Natural killer cell treated with Interleukin-12 subunit alpha and Interleukin-12 subunit beta and Interleukin-15 and Interleukin-18, amount 100 ng/mL, for 72 hours (primary cell): ENCODE results near the gene SLC1A4. TPM values are rescaled to one million over a fixed set of nuclear protein-coding genes. Genes with fewer than 3 reads are reported as not detected.
"Not testable (repeated sequence)": the region's sequence is repeated elsewhere in the genome, so short reads cannot be mapped to it uniquely, and the experiment has no call there.

Experiments
- ATAC-seq, 2 donors: fragments of 150-1000 bp; cut with Tn5 transposase in 1 of 2; sonication (Bioruptor Pico), chemical (Tn5 transposase) in 1 of 2; 2 replicates each; pipeline ENCODE4 v1.10.0; 2021
- DNase-seq: peaks from one replicate; pipeline ENCODE4 v3.0.0; 2022; ENCODE audit warnings: low spot score
- H3K27ac Mint-ChIP-seq, 2 donors: 1 replicate in 1 of 2; 2 replicates in 1 of 2; pipeline ENCODE4 v1.8.0; 2022; ENCODE audit warnings: mixed read lengths in 2 of 2, mild to moderate bottlenecking in 1 of 2, moderate library complexity in 1 of 2
- H3K27me3 Mint-ChIP-seq, 2 donors: 1 replicate in 1 of 2; 2 replicates in 1 of 2; pipeline ENCODE4 v1.8.0; 2022; ENCODE audit warnings: mixed read lengths in 2 of 2
- H3K36me3 Mint-ChIP-seq: one replicate; pipeline ENCODE4 v1.8.0; 2022; ENCODE audit warnings: mixed read lengths
- H3K4me1 Mint-ChIP-seq, 2 donors: 1 replicate in 1 of 2; 2 replicates in 1 of 2; pipeline ENCODE4 v1.8.0; 2022; ENCODE audit warnings: low read depth in 2 of 2, mixed read lengths in 2 of 2, mild to moderate bottlenecking in 1 of 2
- H3K4me3 Mint-ChIP-seq: one replicate; pipeline ENCODE4 v1.8.0; 2022; ENCODE audit warnings: mixed read lengths
- H3K9me3 Mint-ChIP-seq: 2 replicates; pipeline ENCODE4 v1.8.0; 2022; ENCODE audit warnings: mixed read lengths
- total RNA-seq, 2 donors: library from RNA; stranded (reverse); gene quantifications; one replicate each; pipeline ENCODE4 v1.2.3, GENCODE V29; 2022

The SLC1A4 gene
- total RNA-seq, 2 donors from 2014 or later, result 34.5 to 34.7 TPM

DNA sequence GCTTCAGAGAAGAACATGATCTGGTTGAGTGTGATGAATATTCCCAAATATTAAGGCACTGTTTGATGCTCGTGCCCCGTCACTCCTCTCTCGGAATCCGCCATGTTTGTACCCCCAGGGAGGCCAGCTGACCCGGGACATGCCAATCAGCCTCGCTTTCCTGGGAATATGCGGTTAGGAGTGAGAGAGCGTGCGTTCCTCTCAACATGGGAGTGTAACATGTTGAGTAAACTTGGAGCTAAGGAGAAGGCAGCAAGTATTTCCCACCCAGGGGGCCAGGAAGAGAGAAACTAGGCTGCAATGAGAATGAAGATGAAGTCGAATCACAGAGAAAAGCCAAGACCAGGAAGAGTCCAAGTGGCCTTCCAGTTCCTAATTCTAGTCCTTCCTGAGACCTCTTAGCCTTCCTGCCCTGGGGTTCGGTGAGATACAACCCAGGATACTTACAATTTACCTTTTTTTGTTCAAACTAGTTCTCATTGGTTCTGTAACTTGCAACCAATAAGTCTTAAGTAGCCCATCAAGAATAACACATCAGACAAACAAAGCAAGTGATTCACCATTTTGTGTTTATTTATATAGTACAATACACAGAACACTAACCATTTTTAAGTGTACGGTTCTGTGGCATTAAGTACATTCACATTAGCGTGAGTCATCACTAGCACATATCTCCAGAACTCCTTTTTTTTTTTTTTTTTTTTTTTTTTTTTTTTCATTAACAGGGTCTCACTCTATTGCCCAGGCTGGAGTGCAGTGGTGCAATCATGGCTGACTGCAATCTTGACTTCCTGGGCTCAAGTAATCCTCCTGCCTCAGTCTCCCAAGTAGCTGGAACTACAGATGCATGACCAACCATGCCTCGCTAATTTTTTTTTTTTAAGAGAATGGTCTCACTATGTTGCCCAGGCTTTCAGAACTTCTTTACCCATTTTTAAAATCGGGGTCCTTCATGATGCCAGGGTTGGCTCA lies 36.4 kb upstream of the SLC1A4 start:
- peaks cover 4 to 12% of the 10 kb centered on the region in 2 donors for H3K4me1 Mint-ChIP-seq
- H3K27ac Mint-ChIP-seq, result no peak overlapping the region
- DNase-seq (no peak), ATAC-seq (no peak)
- no peaks in the 10 kb centered on the region for H3K36me3 Mint-ChIP-seq
- no peaks in the 10 kb centered on the region for H3K27me3 Mint-ChIP-seq
- no peak overlapping the region for H3K4me3 Mint-ChIP-seq
- no peaks in the 10 kb centered on the region for H3K9me3 Mint-ChIP-seq

DNA sequence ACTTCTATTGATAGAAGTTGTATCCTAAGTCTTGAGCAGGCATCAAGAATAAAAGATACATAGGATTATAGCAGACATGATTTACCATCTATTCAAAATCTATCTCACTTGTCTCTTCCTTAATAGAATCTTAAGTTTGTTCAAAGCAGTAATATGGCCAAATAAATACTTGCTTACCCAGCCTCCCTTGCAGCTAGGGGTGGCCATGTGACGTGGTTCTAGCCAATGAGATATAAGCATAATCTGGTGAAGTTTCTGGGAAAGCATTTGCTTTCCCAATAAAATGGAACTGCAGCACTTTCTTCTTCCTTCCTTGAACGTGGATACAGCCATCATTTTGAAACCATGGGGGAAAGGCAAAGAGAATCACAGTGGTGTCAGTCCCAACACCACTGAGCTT lies 33.7 kb upstream of the SLC1A4 start:
- no peak overlapping the region for H3K4me3 Mint-ChIP-seq
- peaks cover 0 to 3% of the 10 kb centered on the region in 2 donors for H3K4me1 Mint-ChIP-seq
- H3K27ac Mint-ChIP-seq, result no peak overlapping the region
- no peak for DNase-seq
- no peaks in the 10 kb centered on the region for H3K9me3 Mint-ChIP-seq
- no peaks in the 10 kb centered on the region for H3K36me3 Mint-ChIP-seq
- no peak for ATAC-seq
- no peaks in the 10 kb centered on the region for H3K27me3 Mint-ChIP-seq

DNA sequence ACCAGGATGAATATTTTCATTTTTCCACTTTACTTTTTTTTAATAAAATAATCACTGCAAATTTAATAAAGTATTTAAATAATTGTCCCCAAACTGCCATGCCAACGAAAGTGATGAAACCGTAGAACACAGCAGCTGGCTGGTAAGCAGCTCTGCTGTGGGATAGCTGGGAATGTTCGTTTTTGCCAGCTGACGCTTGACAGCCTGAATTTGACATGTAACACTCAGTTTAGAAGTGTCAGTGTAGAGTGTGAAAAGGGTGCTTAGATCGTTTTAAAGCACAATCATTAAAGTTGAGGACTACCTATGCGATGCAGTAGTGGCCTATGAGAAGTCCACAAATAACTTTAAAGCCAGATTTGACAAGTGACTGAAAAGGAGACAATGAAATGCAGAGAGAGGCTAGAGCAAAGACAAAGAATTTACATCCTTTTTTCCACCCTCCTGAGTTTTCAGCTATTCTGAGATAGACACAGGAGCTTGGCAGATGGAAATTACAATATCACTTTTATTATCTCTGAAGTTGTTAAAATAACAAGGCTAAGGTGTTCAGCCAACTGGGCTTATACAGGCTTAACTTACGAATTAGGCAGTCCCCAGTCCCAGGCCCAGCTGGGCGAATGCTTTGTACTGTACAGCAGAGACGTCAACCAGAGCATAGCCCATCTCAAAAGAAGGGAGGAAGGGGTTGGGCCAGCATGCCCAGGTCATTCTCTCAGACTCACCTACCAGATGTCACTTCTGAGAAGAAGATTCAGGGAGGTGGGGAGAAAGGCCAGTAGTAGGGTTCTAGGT lies 31.9 kb upstream of the SLC1A4 start:
- no peak for DNase-seq
- Mint-ChIP-seq H3K4me3 (no peak overlapping the region), H3K36me3 (no peaks in the 10 kb centered on the region), H3K9me3 (no peaks in the 10 kb centered on the region), H3K4me1 (no peaks in the 10 kb centered on the region), H3K27me3 (no peaks in the 10 kb centered on the region), H3K27ac (no peak overlapping the region)
- ATAC-seq, result no peak

DNA sequence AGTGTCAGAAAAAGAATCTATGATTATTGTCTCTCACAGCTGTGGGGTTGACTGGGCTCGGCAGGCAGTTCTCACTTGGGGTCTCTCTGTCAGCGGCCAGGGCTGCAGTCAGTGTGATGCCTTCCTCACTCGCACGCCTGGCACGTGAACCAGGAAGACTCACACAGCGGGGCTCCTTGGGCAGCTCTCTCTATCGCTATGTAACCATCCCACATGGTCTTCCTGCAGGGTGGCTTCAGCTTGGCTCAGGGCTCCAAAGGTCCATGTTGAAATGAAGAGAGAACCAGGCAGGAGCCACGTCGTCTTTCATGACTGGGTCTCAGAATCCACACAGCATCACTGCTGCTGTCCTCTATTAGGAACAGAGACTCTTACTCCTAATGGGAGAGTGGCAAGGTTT lies 30.6 kb upstream of the SLC1A4 start:
- H3K4me1 Mint-ChIP-seq, result no peaks in the 10 kb centered on the region
- H3K27ac Mint-ChIP-seq, result no peak overlapping the region
- H3K36me3 Mint-ChIP-seq, result no peaks in the 10 kb centered on the region
- H3K4me3 Mint-ChIP-seq, result no peak overlapping the region
- H3K9me3 Mint-ChIP-seq, result no peaks in the 10 kb centered on the region
- H3K27me3 Mint-ChIP-seq, result no peaks in the 10 kb centered on the region
- DNase-seq (no peak), ATAC-seq (no peak)

DNA sequence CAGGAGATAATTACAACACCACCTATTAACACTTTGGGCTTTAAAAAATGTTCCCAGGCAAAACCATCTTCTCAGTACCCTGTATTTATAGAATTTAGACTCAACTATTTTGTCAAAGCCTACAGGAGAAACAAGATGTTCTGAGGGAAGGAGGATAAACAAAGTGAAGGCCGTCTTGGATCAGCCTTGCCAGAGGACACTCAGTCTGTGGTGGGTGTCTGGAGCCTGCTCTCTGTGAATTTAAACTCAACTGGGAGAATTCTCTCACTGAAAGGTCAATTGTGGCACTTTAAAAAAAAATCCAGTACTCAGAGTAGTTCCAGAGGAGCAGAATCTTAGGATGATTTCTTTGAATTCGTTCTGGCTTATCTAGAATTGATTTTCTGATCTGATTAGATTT lies 28.4 kb upstream of the SLC1A4 start:
- DNase-seq, result no peak
- no peak for ATAC-seq

DNA sequence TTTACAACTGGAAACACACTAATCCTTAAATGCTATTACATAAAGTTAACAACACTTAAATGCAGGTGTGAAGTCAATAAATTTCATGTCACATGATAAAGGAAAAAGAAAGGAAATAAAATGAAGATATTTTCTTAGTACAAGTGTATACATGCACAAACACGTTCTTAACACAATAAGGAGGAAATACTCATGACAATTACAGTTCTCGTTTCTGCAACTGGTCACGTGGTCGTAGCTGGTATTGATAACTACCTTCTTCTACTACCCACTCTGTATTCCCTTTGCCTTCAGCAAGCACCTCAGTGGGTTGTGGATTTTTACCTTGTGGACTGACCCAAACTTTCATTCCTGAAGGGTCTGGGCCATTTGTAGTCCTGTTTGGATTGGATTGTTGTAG lies 26.1 kb upstream of the SLC1A4 start:
- H3K36me3 Mint-ChIP-seq, H3K4me1 Mint-ChIP-seq, H3K27ac Mint-ChIP-seq, ATAC-seq, H3K27me3 Mint-ChIP-seq, DNase-seq, H3K4me3 Mint-ChIP-seq, H3K9me3 Mint-ChIP-seq: not testable (repeated sequence)

More for the DNA sequence above, 28.4 kb upstream of the SLC1A4 start:
- Mint-ChIP-seq H3K27me3 (no peaks in the 10 kb centered on the region), H3K4me3 (no peak overlapping the region), H3K9me3 (no peaks in the 10 kb centered on the region), H3K36me3 (no peaks in the 10 kb centered on the region), H3K4me1 (no peaks in the 10 kb centered on the region), H3K27ac (no peak overlapping the region)

DNA sequence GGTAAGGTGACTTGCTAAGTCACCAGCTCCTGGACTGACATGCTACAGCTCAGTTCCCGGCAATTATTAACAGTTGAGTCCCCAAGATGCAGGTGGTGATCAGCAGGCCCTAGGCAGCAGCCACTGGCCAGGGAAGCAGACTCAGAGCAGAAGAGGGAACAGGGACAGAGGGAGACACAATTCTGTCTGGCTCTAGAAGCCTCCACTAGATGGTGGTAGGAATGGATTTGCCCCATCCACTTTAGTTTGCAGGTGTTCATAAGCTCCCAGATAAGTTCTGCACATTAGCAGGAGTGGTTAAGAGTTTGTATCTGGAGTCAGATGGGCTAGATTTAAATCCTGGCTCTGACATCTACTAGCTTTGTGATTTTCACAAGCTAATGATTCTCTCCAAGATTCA lies 25.5 kb upstream of the SLC1A4 start:
- no peaks in the 10 kb centered on the region for H3K27me3 Mint-ChIP-seq
- no peaks in the 10 kb centered on the region for H3K4me1 Mint-ChIP-seq

DNA sequence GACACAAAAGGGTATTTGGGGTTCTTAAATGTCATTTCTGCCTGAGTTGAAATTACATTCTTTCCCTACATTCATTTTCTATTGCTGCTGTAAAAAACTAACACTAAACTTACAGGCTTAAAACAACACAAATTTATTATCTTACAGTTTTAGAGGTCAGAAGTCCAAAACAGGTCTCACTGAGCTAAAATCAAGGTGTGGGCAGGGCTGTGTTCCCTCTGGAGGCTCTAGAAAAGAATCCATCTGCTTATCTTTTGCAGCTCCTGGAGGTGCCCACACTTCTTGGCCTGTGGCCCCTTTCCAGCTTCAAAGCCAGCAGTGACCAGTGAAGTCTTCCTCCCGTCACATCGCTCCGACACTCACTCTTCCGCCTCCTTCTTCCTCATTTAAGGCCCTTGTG lies 23.2 kb upstream of the SLC1A4 start:
- Mint-ChIP-seq H3K4me3 (no peak overlapping the region), H3K27me3 (no peaks in the 10 kb centered on the region), H3K9me3 (no peaks in the 10 kb centered on the region), H3K27ac (no peak overlapping the region), H3K36me3 (no peaks in the 10 kb centered on the region), H3K4me1 (peaks cover 3% of the 10 kb centered on the region in 2 donors)
- DNase-seq, result no peak
- ATAC-seq, result no peak

More for the DNA sequence above, 25.5 kb upstream of the SLC1A4 start:
- no peaks in the 10 kb centered on the region for H3K36me3 Mint-ChIP-seq
- ATAC-seq (no peak), DNase-seq (no peak)
- H3K27ac Mint-ChIP-seq, result no peak overlapping the region
- H3K9me3 Mint-ChIP-seq, result no peaks in the 10 kb centered on the region
- no peak overlapping the region for H3K4me3 Mint-ChIP-seq

DNA sequence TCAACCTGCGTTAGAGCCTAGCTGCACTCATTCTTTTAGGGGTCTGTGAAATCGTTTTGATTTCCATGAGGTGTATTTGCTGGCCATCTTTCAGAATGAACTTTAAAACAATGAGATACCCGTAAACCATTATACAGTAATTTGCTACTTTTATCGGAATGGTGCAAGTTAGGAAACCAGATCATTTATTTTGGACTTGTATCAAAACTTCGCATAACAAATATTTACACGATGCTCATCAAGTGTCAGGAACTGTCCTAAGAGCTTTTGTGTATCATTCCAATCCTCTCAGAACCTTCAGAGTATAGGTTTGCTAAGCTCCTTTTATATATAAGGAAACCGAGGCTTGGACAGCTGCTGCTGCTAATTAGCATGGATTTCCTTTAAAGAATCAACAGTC lies 22.4 kb upstream of the SLC1A4 start:
- H3K4me3 Mint-ChIP-seq, result no peak overlapping the region
- H3K4me1 Mint-ChIP-seq, result peaks cover 3% of the 10 kb centered on the region in 2 donors
- no peaks in the 10 kb centered on the region for H3K27me3 Mint-ChIP-seq
- DNase-seq, result no peak
- ATAC-seq, result no peak
- H3K27ac Mint-ChIP-seq, result no peak overlapping the region
- H3K36me3 Mint-ChIP-seq, result no peaks in the 10 kb centered on the region
- H3K9me3 Mint-ChIP-seq, result no peaks in the 10 kb centered on the region

DNA sequence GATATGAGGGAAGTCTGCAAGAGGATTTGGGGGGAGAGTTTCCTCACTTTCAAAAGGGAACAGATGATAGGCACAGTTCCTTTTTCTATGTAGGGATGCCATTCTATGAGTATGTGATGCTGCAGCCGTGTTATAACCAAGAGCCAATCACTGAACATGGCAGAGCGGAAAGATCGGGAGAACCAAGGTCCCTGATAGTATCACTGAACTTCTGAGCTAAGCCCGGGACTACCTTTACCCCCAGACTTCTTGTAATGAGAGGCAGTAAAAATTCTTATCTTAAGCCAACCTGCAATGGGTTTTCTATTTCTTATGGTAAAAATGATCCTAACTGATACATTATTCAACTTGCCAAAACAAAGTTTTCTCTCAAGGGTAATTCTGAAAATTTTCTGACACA lies 21.6 kb upstream of the SLC1A4 start:
- ATAC-seq (no peak), DNase-seq (no peak)
- no peaks in the 10 kb centered on the region for H3K36me3 Mint-ChIP-seq
- peaks cover 3% of the 10 kb centered on the region in 2 donors for H3K4me1 Mint-ChIP-seq
- no peaks in the 10 kb centered on the region for H3K27me3 Mint-ChIP-seq
- H3K27ac Mint-ChIP-seq, result no peak overlapping the region
- no peaks in the 10 kb centered on the region for H3K9me3 Mint-ChIP-seq
- H3K4me3 Mint-ChIP-seq, result no peak overlapping the region

DNA sequence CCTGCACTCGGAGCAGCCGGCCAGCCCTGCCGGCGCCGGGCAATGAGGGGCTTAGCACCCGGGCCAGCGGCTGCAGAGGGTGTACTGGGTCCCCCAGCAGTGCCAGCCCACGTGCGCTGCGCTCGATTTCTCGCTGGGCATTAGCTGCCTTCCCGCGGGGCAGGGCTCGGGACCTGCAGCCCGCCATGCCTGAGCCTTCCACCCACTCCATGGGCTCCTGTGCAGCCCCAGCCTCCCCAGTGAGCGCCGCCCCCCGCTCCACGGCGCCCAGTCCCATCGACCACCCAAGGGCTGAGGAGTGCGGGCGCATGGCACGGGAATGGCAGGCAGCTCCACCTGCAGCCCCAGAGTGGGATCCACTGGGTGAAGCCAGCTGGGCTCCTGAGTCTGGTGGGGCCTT lies 20.1 kb upstream of the SLC1A4 start:
- H3K9me3 Mint-ChIP-seq, H3K27me3 Mint-ChIP-seq: not testable (repeated sequence)

DNA sequence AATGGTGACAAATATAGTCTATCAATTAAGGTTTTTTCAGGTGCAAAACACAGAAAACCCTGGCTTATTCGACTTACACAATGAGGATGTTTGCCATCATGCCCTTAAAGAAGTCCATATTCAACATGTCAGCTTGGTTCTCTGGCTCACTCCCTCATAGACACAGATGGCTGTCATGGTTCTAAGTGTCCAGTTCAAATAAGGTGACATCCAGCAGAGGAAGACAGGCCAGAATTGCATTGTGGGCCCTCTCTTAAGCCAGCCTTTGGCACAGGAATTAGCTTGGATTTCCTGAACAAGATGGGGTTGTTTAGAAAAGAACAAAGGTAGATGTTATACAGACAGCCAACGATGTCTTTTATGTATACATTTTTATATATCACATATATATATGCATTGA lies 18.7 kb upstream of the SLC1A4 start:
- Mint-ChIP-seq H3K27me3 (no peaks in the 10 kb centered on the region), H3K36me3 (no peaks in the 10 kb centered on the region), H3K9me3 (no peaks in the 10 kb centered on the region)

More for the DNA sequence above, 20.1 kb upstream of the SLC1A4 start:
- not testable (repeated sequence) for H3K36me3 Mint-ChIP-seq, H3K27ac Mint-ChIP-seq, H3K4me3 Mint-ChIP-seq, H3K4me1 Mint-ChIP-seq, ATAC-seq, DNase-seq

DNA sequence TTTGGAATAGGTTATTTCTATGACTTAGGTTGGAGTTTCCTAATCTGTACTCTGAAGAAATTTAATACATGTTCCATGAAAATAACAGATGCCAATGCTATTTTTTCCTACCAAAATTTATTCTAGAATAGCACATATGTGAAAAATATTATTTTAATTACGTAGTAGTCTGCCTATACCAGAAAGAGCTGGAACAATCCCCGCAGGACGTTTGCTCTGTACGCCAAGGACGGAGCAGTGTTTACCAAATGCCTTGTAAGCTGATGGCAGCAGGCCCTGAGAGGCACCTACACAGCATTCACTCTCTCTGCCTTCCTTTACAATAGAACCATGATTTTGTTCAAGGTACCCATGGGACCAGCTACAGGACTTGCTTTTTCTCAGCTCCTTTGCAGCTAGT lies 16.8 kb upstream of the SLC1A4 start:
- H3K9me3 Mint-ChIP-seq, result no peaks in the 10 kb centered on the region
- H3K27ac Mint-ChIP-seq, result no peak overlapping the region
- H3K4me3 Mint-ChIP-seq, result no peak overlapping the region
- DNase-seq (no peak), ATAC-seq (no peak)
- H3K27me3 Mint-ChIP-seq, result no peaks in the 10 kb centered on the region
- no peaks in the 10 kb centered on the region for H3K36me3 Mint-ChIP-seq
- H3K4me1 Mint-ChIP-seq, result peaks cover 3% of the 10 kb centered on the region in 2 donors

More for the DNA sequence above, 18.7 kb upstream of the SLC1A4 start:
- DNase-seq, result no peak
- no peak overlapping the region for H3K4me3 Mint-ChIP-seq
- no peak for ATAC-seq
- H3K27ac Mint-ChIP-seq, result no peak overlapping the region
- H3K4me1 Mint-ChIP-seq, result peaks cover 3% of the 10 kb centered on the region in 2 donors

DNA sequence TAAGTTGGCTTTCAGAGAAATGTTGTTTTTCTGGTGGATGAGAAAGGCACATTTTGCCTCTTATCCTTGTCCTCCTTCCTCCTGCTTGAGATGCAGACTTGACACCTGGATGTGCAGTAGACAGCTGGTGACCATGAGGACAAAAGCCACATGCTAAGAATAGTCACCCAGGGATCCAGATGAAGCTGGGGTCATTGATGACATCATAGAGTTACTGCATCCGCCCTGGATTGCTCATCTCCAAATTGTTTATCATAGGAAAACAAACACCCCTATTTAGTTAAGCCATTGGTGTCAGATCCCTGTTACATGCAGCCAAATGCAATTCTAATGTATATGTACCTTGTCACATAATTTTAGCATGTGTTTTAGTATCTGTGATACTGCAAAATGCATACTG lies 16.3 kb upstream of the SLC1A4 start:
- Mint-ChIP-seq H3K27me3 (no peaks in the 10 kb centered on the region), H3K4me3 (no peak overlapping the region), H3K27ac (no peak overlapping the region), H3K4me1 (peaks cover 3% of the 10 kb centered on the region in 2 donors), H3K9me3 (no peaks in the 10 kb centered on the region), H3K36me3 (no peaks in the 10 kb centered on the region)
- ATAC-seq (no peak), DNase-seq (no peak)
